IPS-20b (cell line): ENCODE data around the gene C12orf75.
"Not testable (repeated sequence)": the region's sequence is repeated elsewhere in the genome, so short reads cannot be mapped to it uniquely, and the experiment has no call there.

ENCODE experiments used
- H3K27ac ChIP-seq: one replicate; pipeline ENCODE4 v1.5.1; 2013; ENCODE audit warnings: low read length
- H3K27me3 ChIP-seq: 2 replicates; pipeline ENCODE4 v1.6.1; 2013; ENCODE audit warnings: mild to moderate bottlenecking, low read length, inconsistent platforms; ENCODE audit not compliant: insufficient read depth
- H3K36me3 ChIP-seq: 2 replicates; pipeline ENCODE4 v1.6.1; 2013; ENCODE audit warnings: low read depth, mild to moderate bottlenecking, inconsistent platforms, low read length, moderate library complexity; ENCODE audit not compliant: insufficient read depth
- H3K4me1 ChIP-seq: 2 replicates; pipeline ENCODE4 v1.6.1; 2013; ENCODE audit warnings: mild to moderate bottlenecking, control low read depth, inconsistent platforms, low read length, moderate library complexity; ENCODE audit not compliant: insufficient read depth
- H3K4me3 ChIP-seq: 2 replicates; pipeline ENCODE4 v1.5.1; 2013; ENCODE audit warnings: mild to moderate bottlenecking, low read length, inconsistent platforms
- H3K9ac ChIP-seq: 2 replicates; pipeline ENCODE4 v1.6.1; 2013; ENCODE audit warnings: low read depth, mild to moderate bottlenecking, inconsistent platforms, low read length, moderate library complexity
- H3K9me3 ChIP-seq: 2 replicates; pipeline ENCODE4 v1.6.1; 2013; ENCODE audit warnings: mild to moderate bottlenecking, low read depth, low read length, inconsistent platforms; ENCODE audit not compliant: insufficient read depth

The C12orf75 gene

DNA sequence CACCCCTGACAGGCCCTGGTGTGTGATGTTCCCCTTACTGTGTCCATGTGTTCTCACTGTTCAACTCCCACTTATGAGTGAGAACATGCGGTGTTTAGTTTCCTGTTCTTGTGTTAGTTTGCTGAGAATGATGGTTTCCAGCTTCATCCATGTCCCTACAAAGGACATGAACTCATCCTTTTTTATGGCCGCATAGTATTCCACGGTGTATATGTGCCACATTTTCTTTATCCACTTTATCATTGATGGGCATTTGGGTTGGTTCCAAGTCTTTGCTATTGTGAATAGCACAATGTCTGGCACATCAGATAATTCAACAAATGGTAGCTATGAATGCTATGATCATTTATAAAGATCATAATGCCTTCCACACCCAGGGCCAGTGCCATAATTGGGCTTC is 73.6 kb downstream of the C12orf75 start:
- not testable (repeated sequence) for H3K27me3 ChIP-seq, H3K4me1 ChIP-seq, H3K36me3 ChIP-seq, H3K9ac ChIP-seq, H3K4me3 ChIP-seq, H3K27ac ChIP-seq, H3K9me3 ChIP-seq

DNA sequence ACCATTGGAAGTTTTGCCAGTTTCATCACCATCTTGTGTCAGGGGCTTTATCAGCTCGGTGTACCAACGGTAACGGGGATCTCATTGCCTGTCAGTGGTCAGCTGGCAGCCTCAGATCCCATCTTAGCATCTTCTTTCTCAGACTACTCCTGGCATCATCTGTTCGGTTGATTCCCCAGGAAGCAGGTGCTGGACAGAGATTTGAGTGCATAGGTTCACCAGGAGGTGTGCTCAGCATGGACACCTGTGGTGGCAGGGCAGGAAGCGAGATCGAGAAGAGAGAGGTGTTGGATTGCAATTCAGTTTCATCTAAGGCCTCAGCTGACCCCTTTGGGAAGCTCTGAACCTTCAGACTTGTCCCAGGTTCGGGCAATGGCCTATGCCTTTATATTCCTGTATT is 76.0 kb downstream of the C12orf75 start:
- Histone ChIP-seq H3K4me3 (no peak overlapping the region), H3K9me3 (no peaks in the 10 kb centered on the region), H3K27me3 (no peaks in the 10 kb centered on the region), H3K27ac (no peak overlapping the region), H3K4me1 (no peaks in the 10 kb centered on the region), H3K9ac (no peak overlapping the region), H3K36me3 (no peaks in the 10 kb centered on the region)

DNA sequence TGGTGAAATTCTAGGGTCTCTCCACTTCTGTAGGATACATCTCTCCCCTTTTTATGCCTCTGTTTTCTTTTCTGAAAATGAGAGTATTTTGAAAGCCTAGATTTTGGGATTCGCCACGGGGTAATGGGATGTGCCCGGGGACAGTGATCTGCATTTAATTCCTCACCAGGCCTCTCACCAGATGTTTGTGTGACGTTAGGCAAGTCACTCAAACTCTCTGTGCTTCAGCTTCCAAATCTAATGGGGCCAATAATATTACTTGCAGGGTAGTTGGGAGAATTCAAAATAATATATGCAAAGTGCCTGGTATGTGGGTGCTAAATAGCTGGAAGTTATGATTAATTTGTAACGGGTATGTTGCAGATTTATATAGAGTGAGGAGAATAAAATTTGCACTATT is 78.8 kb downstream of the C12orf75 start:
- Histone ChIP-seq H3K36me3 (no peaks in the 10 kb centered on the region), H3K27me3 (no peaks in the 10 kb centered on the region), H3K9ac (no peak overlapping the region), H3K9me3 (no peaks in the 10 kb centered on the region), H3K27ac (no peak overlapping the region), H3K4me1 (no peaks in the 10 kb centered on the region), H3K4me3 (no peak overlapping the region)

DNA sequence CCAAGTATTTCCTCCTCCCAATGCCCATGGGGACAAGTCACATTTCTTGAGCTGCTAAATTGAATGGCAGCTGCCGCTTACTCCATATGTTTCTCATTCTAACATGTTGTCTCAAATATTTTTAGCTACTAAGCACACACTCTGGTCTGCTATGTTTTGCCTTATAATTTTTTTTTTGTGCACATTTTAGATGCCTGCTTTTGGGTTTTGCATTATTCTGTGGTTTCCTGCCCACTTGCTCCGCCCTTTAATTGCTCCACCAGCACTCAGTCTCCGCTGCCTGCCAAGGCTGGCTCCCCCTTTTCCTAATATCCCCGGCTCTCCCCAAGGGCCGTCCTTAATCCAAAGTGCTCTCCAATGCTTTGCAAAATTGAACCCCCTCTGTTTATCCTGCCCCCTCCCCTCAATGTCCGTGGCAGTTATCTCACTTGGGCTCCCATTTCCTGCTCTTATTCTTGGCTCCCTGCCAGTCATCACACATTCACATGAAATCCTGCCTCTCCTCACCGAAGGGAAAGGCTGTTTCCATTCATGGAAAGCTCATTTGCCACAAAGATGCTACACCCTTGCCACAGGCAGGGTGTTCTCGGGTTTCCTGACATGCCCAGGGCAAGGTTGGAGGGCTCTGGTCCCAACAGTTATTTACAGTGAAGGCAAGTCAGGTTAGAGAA is 79.4 kb downstream of the C12orf75 start:
- H3K9ac ChIP-seq, result no peak overlapping the region
- no peaks in the 10 kb centered on the region for H3K27me3 ChIP-seq
- no peaks in the 10 kb centered on the region for H3K4me1 ChIP-seq
- no peak overlapping the region for H3K4me3 ChIP-seq
- no peaks in the 10 kb centered on the region for H3K9me3 ChIP-seq
- H3K27ac ChIP-seq, result no peak overlapping the region
- no peaks in the 10 kb centered on the region for H3K36me3 ChIP-seq

DNA sequence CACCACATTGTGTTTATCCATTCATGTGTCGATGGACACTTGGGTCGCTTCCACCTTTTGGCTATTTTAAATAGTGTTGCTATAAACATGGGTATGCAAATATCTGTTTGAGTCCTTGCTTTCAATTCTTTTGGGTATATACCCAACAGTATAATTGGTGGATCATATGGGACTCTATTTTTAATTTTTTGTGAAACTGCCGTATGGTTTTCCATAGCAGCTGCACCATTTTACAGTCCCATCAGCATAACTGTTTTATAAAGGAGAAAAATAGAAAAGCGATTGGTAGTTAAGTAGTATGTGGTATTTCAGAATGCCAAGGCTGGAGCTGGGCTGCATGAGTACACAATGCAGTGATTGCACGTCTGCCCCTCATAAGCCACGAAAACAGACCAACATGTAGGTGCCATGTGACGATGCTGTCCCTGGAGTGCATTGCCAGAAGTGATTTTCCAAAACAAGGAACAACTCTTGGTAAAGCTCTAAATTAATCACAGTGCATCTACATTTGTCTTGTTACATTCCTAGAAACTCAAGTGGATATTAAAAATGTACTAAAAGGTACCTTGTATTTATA is 83.5 kb downstream of the C12orf75 start:
- Histone ChIP-seq H3K9me3 (no peaks in the 10 kb centered on the region), H3K9ac (no peak overlapping the region), H3K4me3 (no peak overlapping the region), H3K27ac (no peak overlapping the region), H3K27me3 (no peaks in the 10 kb centered on the region), H3K36me3 (no peaks in the 10 kb centered on the region), H3K4me1 (no peaks in the 10 kb centered on the region)

DNA sequence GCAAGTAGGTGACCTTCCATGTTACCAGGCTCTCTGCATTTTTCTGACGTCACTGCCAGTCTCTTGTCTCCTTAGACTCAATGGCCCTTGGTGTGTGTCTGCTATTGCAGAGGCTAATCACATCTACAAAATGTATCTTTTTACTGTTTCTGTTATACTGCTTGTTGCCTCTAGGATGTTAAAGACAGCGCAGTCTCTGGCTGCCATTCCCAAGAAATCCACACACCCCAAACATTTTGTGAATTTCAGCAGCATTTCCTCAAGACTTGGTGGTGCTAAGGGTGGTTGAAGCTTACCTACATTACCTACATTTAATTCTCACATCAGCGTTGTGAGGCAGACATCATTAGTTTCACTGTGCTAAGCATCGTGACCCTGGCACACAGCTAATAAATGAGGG is 87.2 kb downstream of the C12orf75 start:
- Histone ChIP-seq H3K4me3 (no peak overlapping the region), H3K27ac (no peak overlapping the region), H3K9me3 (no peaks in the 10 kb centered on the region), H3K4me1 (no peaks in the 10 kb centered on the region), H3K9ac (no peak overlapping the region), H3K27me3 (no peaks in the 10 kb centered on the region), H3K36me3 (no peaks in the 10 kb centered on the region)

DNA sequence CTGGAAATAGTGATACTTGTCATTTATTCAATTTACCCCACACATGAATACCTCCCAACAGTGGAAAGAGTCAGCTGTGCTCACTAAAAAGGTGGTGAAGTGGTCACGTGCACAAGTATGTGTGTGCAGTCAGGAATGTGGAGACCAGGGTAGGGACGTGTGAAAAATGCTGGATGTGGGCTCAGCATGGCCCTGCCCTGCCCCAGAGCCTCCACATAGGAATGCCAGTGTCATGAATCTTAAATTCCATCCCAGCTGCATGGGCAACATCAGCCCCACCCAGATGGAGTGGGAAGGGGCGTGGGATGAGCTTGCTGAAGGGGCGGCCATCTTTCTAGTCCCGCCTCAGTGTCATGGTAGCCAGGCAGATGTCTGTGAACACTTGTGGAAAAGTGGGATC is 87.7 kb downstream of the C12orf75 start:
- H3K4me1 ChIP-seq, result no peaks in the 10 kb centered on the region
- no peak overlapping the region for H3K27ac ChIP-seq
- H3K9me3 ChIP-seq, result no peaks in the 10 kb centered on the region
- H3K36me3 ChIP-seq, result no peaks in the 10 kb centered on the region
- no peaks in the 10 kb centered on the region for H3K27me3 ChIP-seq
- no peak overlapping the region for H3K9ac ChIP-seq
- no peak overlapping the region for H3K4me3 ChIP-seq

DNA sequence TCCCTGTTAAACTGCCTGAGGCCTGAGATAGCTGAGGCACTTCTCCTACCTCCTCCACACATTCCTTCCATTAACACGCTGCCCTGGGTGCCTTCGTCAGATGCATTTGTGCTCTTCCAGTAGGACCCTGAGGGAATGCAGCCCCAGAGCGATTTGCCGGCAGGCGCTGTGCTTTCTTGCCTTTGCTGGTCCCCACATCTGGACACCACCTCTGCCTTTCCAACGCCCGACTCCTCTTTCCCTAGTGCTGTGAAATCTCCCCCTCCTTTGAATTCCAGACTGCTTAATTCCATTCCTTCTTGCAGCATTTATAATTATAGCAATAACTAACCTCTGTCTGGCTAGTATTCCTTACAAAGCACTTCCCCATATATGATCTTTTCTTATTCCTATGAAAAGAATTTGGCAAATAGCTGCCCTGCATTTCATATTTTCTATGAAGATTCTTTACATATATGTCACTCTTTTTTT is 88.4 kb downstream of the C12orf75 start:
- Histone ChIP-seq H3K9me3 (no peaks in the 10 kb centered on the region), H3K36me3 (no peaks in the 10 kb centered on the region), H3K27ac (no peak overlapping the region), H3K4me1 (no peaks in the 10 kb centered on the region), H3K9ac (no peak overlapping the region), H3K27me3 (no peaks in the 10 kb centered on the region), H3K4me3 (no peak overlapping the region)

DNA sequence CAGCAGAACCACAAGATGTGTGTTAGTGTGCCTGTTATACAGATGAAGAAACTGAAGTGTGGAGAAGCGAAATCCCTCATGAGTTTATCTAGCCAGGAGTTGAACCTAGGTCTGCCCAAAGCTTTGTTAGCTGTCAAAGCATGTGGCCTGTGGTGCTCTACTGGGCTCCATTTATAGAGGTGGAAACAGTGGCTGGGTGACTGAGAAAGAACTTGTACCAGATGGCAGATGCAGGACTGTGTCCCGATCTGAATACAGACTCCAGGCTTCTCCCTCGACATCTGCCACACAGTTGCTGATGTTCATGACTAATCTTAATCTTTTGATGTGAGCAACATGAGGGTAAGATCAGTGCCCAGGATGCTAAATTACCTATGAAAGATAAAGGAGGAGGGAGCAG is 89.1 kb downstream of the C12orf75 start:
- H3K27me3 ChIP-seq, result no peaks in the 10 kb centered on the region
- no peaks in the 10 kb centered on the region for H3K36me3 ChIP-seq
- H3K9ac ChIP-seq, result no peak overlapping the region
- no peak overlapping the region for H3K4me3 ChIP-seq
- H3K4me1 ChIP-seq, result no peaks in the 10 kb centered on the region
- H3K27ac ChIP-seq, result no peak overlapping the region
- H3K9me3 ChIP-seq, result no peaks in the 10 kb centered on the region

DNA sequence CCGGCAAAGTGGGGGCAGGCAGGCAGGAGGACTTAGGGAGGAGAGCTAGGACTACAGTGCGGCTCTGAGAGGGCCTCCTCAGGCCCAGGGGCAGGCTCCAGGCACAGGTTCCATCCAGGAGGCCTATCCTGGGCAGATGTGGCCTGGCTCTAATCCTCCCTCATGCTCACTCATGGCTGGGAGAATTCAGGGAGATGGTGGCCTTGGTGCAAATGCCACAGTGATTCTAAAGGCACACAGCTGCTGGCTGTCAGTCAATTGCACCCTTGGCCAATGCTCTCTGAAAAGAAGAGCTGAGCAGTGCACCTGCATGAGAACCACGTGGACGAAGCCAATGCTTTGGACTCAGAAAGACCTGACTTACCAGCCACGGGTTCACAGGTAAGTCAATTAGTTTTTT is 89.6 kb downstream of the C12orf75 start:
- no peak overlapping the region for H3K27ac ChIP-seq
- no peaks in the 10 kb centered on the region for H3K4me1 ChIP-seq
- H3K4me3 ChIP-seq, result no peak overlapping the region
- no peaks in the 10 kb centered on the region for H3K27me3 ChIP-seq
- H3K9ac ChIP-seq, result no peak overlapping the region
- no peaks in the 10 kb centered on the region for H3K9me3 ChIP-seq
- H3K36me3 ChIP-seq, result no peaks in the 10 kb centered on the region

DNA sequence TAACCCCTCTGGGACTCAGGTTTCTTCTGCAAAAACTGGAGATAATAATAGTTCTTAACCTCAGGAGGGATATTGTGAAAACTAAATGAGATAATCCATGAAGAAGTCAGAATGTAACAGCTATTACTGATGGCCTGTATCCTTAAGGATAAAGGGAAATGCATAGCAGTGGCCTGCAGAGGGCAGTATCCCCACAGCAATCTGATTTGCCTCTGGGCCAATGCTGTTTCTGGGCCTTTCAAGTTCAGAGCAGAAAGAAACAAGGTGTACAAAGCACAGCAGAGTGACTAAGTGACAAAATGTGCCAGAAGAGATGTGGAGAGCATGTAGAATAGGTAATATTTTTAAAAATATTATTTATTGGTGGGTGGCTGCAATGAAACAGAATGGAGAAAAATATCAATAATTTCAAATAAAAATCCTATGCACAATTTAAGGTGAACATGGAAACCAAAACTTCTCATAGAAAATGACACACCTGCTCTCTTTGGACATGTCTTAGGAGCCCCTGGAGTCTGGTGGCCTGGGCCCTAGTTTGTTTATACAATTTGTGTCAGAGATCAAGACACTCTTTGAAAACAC is 90.3 kb downstream of the C12orf75 start:
- Histone ChIP-seq H3K27ac (no peak overlapping the region), H3K9me3 (no peaks in the 10 kb centered on the region), H3K4me3 (no peak overlapping the region), H3K36me3 (no peaks in the 10 kb centered on the region), H3K9ac (no peak overlapping the region), H3K27me3 (no peaks in the 10 kb centered on the region), H3K4me1 (no peaks in the 10 kb centered on the region)
